Measurements from ENCODE around the gene MTHFSD. TPM values are rescaled to one million over a fixed set of nuclear protein-coding genes. Genes with fewer than 3 reads are reported as not detected.
A peak's percentile ranks its signal among the peaks of the same experiment; 100 is the strongest.

Gene MTHFSD
- total and polyA plus RNA-seq, 2 donors: 12.0 to 20.7 TPM

- Histone ChIP-seq H3K36me3 (ENCODE audit: insufficient read depth) (no peaks in the 10 kb centered on the region), H3K4me1 (ENCODE audit: insufficient read depth) (peaks cover 1% of the 10 kb centered on the region), H3K4me3 (ENCODE audit: low read depth, low read length) (no peak overlapping the region), H3K27ac (ENCODE audit: low read depth) (no peak overlapping the region)
- DNase-seq (ENCODE audit: extremely low spot score): no peak
- 82% methylated on average over 28 of the region's 28 CpGs for WGBS
These were observed 15.8 kb upstream of the MTHFSD start for GRCh38 chr16:86570558-86571529.

- Histone ChIP-seq H3K36me3 (ENCODE audit: insufficient read depth) (no peaks in the 10 kb centered on the region), H3K4me3 (ENCODE audit: low read depth, low read length) (no peak overlapping the region), H3K4me1 (ENCODE audit: insufficient read depth) (peaks cover 1% of the 10 kb centered on the region), H3K27ac (ENCODE audit: low read depth) (no peak overlapping the region)
- DNase-seq (ENCODE audit: extremely low spot score): no peak
- WGBS: 63% methylated on average over 13 of the region's 13 CpGs
These were observed 14.8 kb upstream of the MTHFSD start for GRCh38 chr16:86569701-86570447.

- DNase-seq (ENCODE audit: extremely low spot score): no peak
- WGBS: 19% methylated on average over 33 of the region's 33 CpGs
- no peaks in the 10 kb centered on the region for H3K36me3 ChIP-seq (ENCODE audit: insufficient read depth)
- peaks cover 1% of the 10 kb centered on the region for H3K4me1 ChIP-seq (ENCODE audit: insufficient read depth)
- H3K27ac ChIP-seq (ENCODE audit: low read depth): no peak overlapping the region
- peak overlapping the region; percentile 16 for H3K4me3 ChIP-seq (ENCODE audit: low read depth, low read length)
These were observed 13.9 kb upstream of the MTHFSD start for GRCh38 chr16:86568677-86569623.

- peaks cover 1% of the 10 kb centered on the region for H3K4me1 ChIP-seq (ENCODE audit: insufficient read depth)
- no peak overlapping the region for H3K27ac ChIP-seq (ENCODE audit: low read depth)
- DNase-seq (ENCODE audit: extremely low spot score): no peak
- 2% methylated on average over 116 of the region's 116 CpGs for WGBS
- peak overlapping the region; percentile 16 for H3K4me3 ChIP-seq (ENCODE audit: low read depth, low read length)
- H3K36me3 ChIP-seq (ENCODE audit: insufficient read depth): no peaks in the 10 kb centered on the region
These were observed 12.9 kb upstream of the MTHFSD start for GRCh38 chr16:86567701-86568581.

GRCh38 chr16:86566966-86567700 is 12.1 kb upstream of the MTHFSD start:
- no peak overlapping the region for H3K27ac ChIP-seq (ENCODE audit: low read depth)
- DNase-seq (ENCODE audit: extremely low spot score): no peak
- under 1% methylated on average over 88 of the region's 88 CpGs for WGBS
- H3K4me1 ChIP-seq (ENCODE audit: insufficient read depth): peaks cover 1% of the 10 kb centered on the region
- H3K36me3 ChIP-seq (ENCODE audit: insufficient read depth): no peaks in the 10 kb centered on the region
- H3K4me3 ChIP-seq (ENCODE audit: low read depth, low read length): peak overlapping the region; percentile 31

- no peak within 1 kb of the TSS for H3K27ac ChIP-seq (ENCODE audit: low read depth)
- DNase-seq (ENCODE audit: extremely low spot score): peak; percentile 88
- WGBS: under 1% methylated on average over 30 of the region's 30 CpGs
- H3K36me3 ChIP-seq (ENCODE audit: insufficient read depth): no peaks in the 10 kb centered on the region
- H3K4me3 ChIP-seq (ENCODE audit: low read depth, low read length): peak within 1 kb of the TSS; percentile 31
- peaks cover 1% of the 10 kb centered on the region for H3K4me1 ChIP-seq (ENCODE audit: insufficient read depth)
These were observed 11.5 kb upstream of the MTHFSD start, which contains the start of gene FOXC2 for GRCh38 chr16:86566601-86566965. FOXC2 (plus strand) TSS chr16:86566829; CDS start chr16:86567336, 507 bp downstream.

- Histone ChIP-seq H3K4me3 (ENCODE audit: low read depth, low read length) (no peak overlapping the region), H3K4me1 (ENCODE audit: insufficient read depth) (peaks cover 1% of the 10 kb centered on the region), H3K27ac (ENCODE audit: low read depth) (no peak overlapping the region), H3K36me3 (ENCODE audit: insufficient read depth) (no peaks in the 10 kb centered on the region)
- WGBS: 12% methylated on average over 53 of the region's 53 CpGs
- no peak for DNase-seq (ENCODE audit: extremely low spot score)
These were observed 10.8 kb upstream of the MTHFSD start for GRCh38 chr16:86565644-86566511.

GRCh38 chr16:86565181-86565631 is 10.2 kb upstream of the MTHFSD start:
- H3K27ac ChIP-seq (ENCODE audit: low read depth): no peak overlapping the region
- no peaks in the 10 kb centered on the region for H3K36me3 ChIP-seq (ENCODE audit: insufficient read depth)
- peaks cover 1% of the 10 kb centered on the region for H3K4me1 ChIP-seq (ENCODE audit: insufficient read depth)
- DNase-seq (ENCODE audit: extremely low spot score): no peak
- 44% methylated on average over 16 of the region's 16 CpGs for WGBS
- H3K4me3 ChIP-seq (ENCODE audit: low read depth, low read length): no peak overlapping the region

- Histone ChIP-seq H3K27ac (ENCODE audit: low read depth) (no peak overlapping the region), H3K4me3 (ENCODE audit: low read depth, low read length) (no peak overlapping the region), H3K36me3 (ENCODE audit: insufficient read depth) (no peaks in the 10 kb centered on the region), H3K4me1 (ENCODE audit: insufficient read depth) (peaks cover 1% of the 10 kb centered on the region)
- DNase-seq (ENCODE audit: extremely low spot score): peak; percentile 74
- WGBS: 1% methylated on average over 41 of the region's 41 CpGs
These were observed 8.7 kb upstream of the MTHFSD start for GRCh38 chr16:86563469-86564345.

- Histone ChIP-seq H3K4me1 (ENCODE audit: insufficient read depth) (peaks cover 1% of the 10 kb centered on the region), H3K27ac (ENCODE audit: low read depth) (no peak overlapping the region), H3K36me3 (ENCODE audit: insufficient read depth) (no peaks in the 10 kb centered on the region), H3K4me3 (ENCODE audit: low read depth, low read length) (no peak overlapping the region)
- 69% methylated on average over 6 of the region's 6 CpGs for WGBS
- no peak for DNase-seq (ENCODE audit: extremely low spot score)
These were observed 7.3 kb upstream of the MTHFSD start for GRCh38 chr16:86562356-86562755.
